Suprapubic skin (tissue), 4 donors: ENCODE results near the gene ARMC2.

Experiments used
- EP300 ChIP-seq: sonication (generic); formaldehyde crosslinking; IDR thresholded peaks from one replicate; pipeline ENCODE4 v1.6.1; 2017; ENCODE audit warnings: antibody characterized with exemption
- POLR2A ChIP-seq, 2 donors: fragments of 450-650 bp; IDR thresholded peaks; one replicate each; pipeline ENCODE4 v1.6.1; 2017; ENCODE audit warnings: antibody characterized with exemption in 2 of 2, mild to moderate bottlenecking in 2 of 2, moderate library complexity in 2 of 2
- POLR2AphosphoS5 ChIP-seq, 3 donors: sonication (generic); formaldehyde crosslinking; IDR thresholded peaks; one replicate each; pipeline ENCODE4 v1.6.1; 2017; ENCODE audit warnings: antibody characterized with exemption in 3 of 3
- TF ChIP-seq, protein P1 (sequence below), 2 donors: fragments of 200-600 bp in 1 of 2; fragments of 450-650 bp in 1 of 2; sonication (generic) in 1 of 2; IDR thresholded peaks; one replicate each; pipeline ENCODE4 v1.5.1; 2016 to 2019; ENCODE audit warnings: antibody characterized with exemption in 2 of 2, mild to moderate bottlenecking in 1 of 2, moderate library complexity in 1 of 2

- TF ChIP-seq, protein P1, sequence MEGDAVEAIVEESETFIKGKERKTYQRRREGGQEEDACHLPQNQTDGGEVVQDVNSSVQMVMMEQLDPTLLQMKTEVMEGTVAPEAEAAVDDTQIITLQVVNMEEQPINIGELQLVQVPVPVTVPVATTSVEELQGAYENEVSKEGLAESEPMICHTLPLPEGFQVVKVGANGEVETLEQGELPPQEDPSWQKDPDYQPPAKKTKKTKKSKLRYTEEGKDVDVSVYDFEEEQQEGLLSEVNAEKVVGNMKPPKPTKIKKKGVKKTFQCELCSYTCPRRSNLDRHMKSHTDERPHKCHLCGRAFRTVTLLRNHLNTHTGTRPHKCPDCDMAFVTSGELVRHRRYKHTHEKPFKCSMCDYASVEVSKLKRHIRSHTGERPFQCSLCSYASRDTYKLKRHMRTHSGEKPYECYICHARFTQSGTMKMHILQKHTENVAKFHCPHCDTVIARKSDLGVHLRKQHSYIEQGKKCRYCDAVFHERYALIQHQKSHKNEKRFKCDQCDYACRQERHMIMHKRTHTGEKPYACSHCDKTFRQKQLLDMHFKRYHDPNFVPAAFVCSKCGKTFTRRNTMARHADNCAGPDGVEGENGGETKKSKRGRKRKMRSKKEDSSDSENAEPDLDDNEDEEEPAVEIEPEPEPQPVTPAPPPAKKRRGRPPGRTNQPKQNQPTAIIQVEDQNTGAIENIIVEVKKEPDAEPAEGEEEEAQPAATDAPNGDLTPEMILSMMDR (IDR thresholded peaks at IDR 0.05): no peak
- TF ChIP-seq POLR2A (IDR thresholded peaks at IDR 0.05): no peak
- TF ChIP-seq POLR2AphosphoS5 (IDR thresholded peaks at IDR 0.05): no peak
- TF ChIP-seq EP300: no peak
Measured at GRCh38 chr6:108862479-108863191, 14.4 kb downstream of the ARMC2 start.
